ENCODE data around the gene TRAPPC12.

TRAPPC12 gene

DNA sequence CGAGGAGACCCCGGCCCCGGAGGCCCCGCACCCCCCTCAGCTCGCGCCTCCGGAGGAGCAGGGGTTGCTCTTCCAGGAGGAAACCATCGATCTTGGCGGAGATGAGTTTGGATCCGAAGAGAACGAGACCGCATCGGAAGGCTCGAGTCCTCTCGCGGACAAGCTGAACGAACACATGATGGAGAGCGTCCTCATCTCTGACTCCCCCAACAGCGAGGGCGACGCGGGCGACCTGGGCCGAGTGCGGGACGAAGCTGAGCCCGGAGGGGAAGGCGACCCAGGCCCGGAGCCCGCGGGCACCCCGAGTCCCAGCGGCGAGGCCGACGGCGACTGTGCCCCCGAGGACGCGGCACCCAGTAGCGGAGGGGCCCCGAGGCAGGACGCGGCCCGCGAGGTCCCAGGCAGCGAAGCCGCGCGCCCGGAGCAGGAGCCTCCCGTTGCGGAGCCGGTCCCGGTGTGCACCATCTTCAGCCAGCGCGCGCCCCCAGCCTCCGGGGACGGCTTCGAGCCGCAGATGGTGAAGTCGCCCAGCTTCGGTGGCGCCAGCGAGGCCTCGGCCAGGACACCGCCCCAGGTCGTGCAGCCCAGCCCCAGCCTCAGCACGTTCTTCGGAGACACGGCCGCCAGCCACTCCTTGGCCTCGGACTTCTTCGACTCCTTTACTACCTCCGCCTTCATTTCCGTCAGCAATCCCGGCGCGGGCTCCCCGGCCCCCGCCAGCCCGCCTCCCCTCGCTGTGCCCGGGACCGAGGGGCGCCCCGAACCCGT is 8.3 kb downstream of the TRAPPC12 start:
- no peak overlapping the region for H3K4me3 ChIP-seq (replicated peaks; ENCODE audit: low read depth, low read length)
- H3K36me3 ChIP-seq (ENCODE audit: control insufficient read depth, insufficient read depth, low read length): peaks cover 12% of the 10 kb centered on the region
- DNase-seq (ENCODE audit: extremely low read depth, insufficient read length): no peak
- TF ChIP-seq, protein P1, sequence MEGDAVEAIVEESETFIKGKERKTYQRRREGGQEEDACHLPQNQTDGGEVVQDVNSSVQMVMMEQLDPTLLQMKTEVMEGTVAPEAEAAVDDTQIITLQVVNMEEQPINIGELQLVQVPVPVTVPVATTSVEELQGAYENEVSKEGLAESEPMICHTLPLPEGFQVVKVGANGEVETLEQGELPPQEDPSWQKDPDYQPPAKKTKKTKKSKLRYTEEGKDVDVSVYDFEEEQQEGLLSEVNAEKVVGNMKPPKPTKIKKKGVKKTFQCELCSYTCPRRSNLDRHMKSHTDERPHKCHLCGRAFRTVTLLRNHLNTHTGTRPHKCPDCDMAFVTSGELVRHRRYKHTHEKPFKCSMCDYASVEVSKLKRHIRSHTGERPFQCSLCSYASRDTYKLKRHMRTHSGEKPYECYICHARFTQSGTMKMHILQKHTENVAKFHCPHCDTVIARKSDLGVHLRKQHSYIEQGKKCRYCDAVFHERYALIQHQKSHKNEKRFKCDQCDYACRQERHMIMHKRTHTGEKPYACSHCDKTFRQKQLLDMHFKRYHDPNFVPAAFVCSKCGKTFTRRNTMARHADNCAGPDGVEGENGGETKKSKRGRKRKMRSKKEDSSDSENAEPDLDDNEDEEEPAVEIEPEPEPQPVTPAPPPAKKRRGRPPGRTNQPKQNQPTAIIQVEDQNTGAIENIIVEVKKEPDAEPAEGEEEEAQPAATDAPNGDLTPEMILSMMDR (IDR thresholded peaks at IDR 0.05; ENCODE audit: insufficient read depth, low read length, poor library complexity, severe bottlenecking): no peak
- H3K27me3 ChIP-seq (replicated peaks; ENCODE audit: control insufficient read depth, insufficient read depth, low read length): no peaks in the 10 kb centered on the region

DNA sequence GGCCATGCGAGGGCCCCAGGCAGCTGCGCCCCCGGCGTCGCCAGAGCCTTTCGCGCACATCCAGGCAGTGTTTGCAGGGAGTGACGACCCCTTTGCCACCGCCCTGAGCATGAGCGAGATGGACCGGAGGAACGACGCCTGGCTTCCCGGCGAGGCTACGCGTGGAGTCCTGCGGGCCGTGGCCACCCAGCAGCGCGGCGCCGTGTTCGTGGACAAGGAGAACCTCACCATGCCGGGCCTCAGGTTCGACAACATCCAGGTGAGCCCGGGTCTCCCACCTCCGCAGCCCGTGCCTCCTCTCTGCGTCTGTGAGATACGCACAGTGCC is 8.9 kb downstream of the TRAPPC12 start:
- Histone ChIP-seq H3K27me3 (replicated peaks; ENCODE audit: control insufficient read depth, insufficient read depth, low read length) (no peaks in the 10 kb centered on the region), H3K36me3 (ENCODE audit: control insufficient read depth, insufficient read depth, low read length) (peaks cover 12% of the 10 kb centered on the region), H3K4me3 (replicated peaks; ENCODE audit: low read depth, low read length) (no peak overlapping the region)
- no peak for DNase-seq (ENCODE audit: extremely low read depth, insufficient read length)
- TF ChIP-seq, protein P1 (IDR thresholded peaks at IDR 0.05; ENCODE audit: insufficient read depth, low read length, poor library complexity, severe bottlenecking): no peak

DNA sequence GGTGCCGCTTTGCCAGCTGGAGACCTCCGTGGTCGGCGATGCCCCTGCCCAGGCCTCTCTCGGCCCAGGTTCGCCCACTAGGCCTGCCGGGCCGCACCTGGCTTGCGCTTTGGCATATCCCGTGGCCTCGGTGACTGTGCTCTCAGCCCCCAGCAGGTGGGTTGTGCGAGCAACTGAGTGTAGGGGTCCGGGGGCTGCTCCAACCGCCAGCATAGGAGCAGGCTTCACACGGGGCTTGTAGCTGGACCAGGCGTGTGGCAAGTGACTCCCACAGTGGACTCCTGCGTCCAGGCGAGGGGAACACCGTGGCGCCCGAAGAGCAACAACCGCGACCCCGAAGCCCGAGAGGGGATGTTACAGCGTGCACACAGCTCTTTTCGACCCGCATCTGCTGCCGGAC is 9.7 kb downstream of the TRAPPC12 start:
- DNase-seq (ENCODE audit: extremely low read depth, insufficient read length): no peak
- H3K27me3 ChIP-seq (replicated peaks; ENCODE audit: control insufficient read depth, insufficient read depth, low read length): no peaks in the 10 kb centered on the region
- H3K4me3 ChIP-seq (replicated peaks; ENCODE audit: low read depth, low read length): no peak overlapping the region
- peaks cover 12% of the 10 kb centered on the region for H3K36me3 ChIP-seq (ENCODE audit: control insufficient read depth, insufficient read depth, low read length)
- TF ChIP-seq, protein P1 (IDR thresholded peaks at IDR 0.05; ENCODE audit: insufficient read depth, low read length, poor library complexity, severe bottlenecking): no peak

DNA sequence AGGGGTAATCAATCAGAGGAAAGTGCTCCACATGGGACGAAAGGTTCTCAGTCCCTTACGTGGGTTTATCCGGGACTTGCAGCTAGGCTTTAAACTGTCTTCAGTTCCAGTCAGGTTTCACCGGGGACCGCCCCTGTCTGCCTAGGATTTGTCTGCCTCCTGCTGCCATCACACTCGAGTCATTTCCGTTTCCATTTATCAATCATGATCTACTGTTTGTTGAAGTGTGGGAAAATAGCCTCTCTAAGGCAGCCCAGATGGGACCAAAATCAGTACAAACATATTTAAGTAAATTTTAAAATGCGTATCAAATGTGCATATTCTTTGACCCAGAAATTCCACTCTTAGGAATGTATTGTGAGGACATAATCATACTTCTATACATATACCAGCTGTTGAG is 10.5 kb downstream of the TRAPPC12 start:
- Histone ChIP-seq H3K4me3 (replicated peaks; ENCODE audit: low read depth, low read length) (no peak overlapping the region), H3K27me3 (replicated peaks; ENCODE audit: control insufficient read depth, insufficient read depth, low read length) (no peaks in the 10 kb centered on the region), H3K36me3 (ENCODE audit: control insufficient read depth, insufficient read depth, low read length) (peaks cover 12% of the 10 kb centered on the region)
- TF ChIP-seq, protein P1 (IDR thresholded peaks at IDR 0.05; ENCODE audit: insufficient read depth, low read length, poor library complexity, severe bottlenecking): no peak
- DNase-seq (ENCODE audit: extremely low read depth, insufficient read length): no peak

DNA sequence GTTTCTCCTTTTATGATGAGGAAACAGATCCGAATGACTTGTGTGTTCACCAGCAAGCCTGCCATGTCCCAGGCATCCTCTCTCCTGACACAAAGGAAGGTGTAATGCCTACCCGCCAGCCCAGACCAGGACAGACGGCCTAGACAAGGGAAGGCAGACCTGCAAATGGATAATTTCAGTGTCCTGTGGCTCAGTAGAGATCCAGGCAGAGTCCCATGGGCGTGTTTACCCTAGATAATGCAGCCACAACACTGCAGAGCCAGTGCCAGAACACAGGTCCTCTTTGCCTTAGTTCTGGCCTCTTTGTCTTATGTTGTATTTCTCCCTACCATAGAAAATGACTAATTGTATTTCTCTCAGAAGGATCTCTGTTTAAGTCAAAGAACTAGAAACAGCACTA is 12.7 kb downstream of the TRAPPC12 start:
- no peaks in the 10 kb centered on the region for H3K27me3 ChIP-seq (replicated peaks; ENCODE audit: control insufficient read depth, insufficient read depth, low read length)
- peaks cover 12% of the 10 kb centered on the region for H3K36me3 ChIP-seq (ENCODE audit: control insufficient read depth, insufficient read depth, low read length)
- no peak overlapping the region for H3K4me3 ChIP-seq (replicated peaks; ENCODE audit: low read depth, low read length)
- TF ChIP-seq, protein P1 (IDR thresholded peaks at IDR 0.05; ENCODE audit: insufficient read depth, low read length, poor library complexity, severe bottlenecking): no peak
- DNase-seq (ENCODE audit: extremely low read depth, insufficient read length): no peak

Data from GM06990 (cell line).